Measurements from ENCODE around the gene NT5C3A. TPM values are rescaled to one million over a fixed set of nuclear protein-coding genes. Genes with fewer than 3 reads are reported as not detected.

NT5C3A gene
- total and polyA plus RNA-seq, 2 of the 8 experiments (the other 6 are each of a cell fraction or from before 2014, with no cell fraction given), result 7.5 to 22.7 TPM

DNA sequence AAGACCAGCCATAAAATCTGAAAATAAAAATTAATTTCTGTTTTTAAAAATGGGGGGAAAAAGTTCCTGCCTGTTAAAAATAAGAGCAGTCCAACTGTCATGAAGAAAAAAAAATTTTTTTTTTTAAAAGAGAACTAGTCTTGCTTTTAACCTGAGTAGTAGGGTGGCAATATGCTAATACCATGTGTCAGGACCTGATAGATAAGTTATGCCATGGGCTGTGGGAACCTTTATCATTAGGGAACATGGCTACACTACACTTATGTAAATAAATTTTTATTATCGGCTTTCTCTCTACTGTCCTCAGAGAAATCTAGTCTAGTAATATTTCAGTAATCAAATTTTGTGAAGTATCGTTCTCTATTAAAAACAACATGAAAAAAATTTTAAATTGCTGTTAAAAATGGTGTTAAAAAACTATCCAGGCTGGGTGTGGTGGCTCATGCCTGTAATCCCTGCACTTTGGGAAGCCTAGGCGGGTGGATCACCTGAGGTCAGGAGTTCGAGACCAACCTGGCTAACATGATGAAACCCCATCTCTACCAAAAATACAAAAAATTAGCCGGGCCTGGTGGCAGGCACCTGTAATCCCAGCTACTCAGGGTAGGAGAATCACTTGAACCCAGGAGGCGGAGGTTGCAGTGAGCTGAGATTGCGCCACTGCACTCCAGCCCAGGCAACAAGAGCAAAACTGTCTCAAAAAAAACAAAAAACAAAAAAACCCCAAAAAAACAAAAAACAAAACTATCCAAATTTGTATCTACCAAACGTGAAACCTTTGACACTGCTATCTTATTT lies 20.7 kb downstream of the NT5C3A start:
- Histone ChIP-seq H3K79me2 (ENCODE audit: control insufficient read depth in 1 of 2, insufficient read depth in 2 of 2, low read length in 2 of 2) (peaks cover 0 to 84% of the 10 kb centered on the region in 2 experiments), H3K9ac (replicated peaks in 1 of 4; ENCODE audit: extremely low read depth in 1 of 4, low read depth in 3 of 4, low read length in 3 of 4) (no peak overlapping the region), H3K4me1 (replicated peaks in 1 of 4; ENCODE audit: control insufficient read depth in 3 of 4, insufficient read depth in 4 of 4, low read length in 3 of 4) (no peaks in the 10 kb centered on the region), H3K9me3 (ENCODE audit: insufficient read depth in 2 of 2, low read depth in 1 of 2, low read length in 1 of 2) (no peaks in the 10 kb centered on the region), H3K23me2 (ENCODE audit: low read depth, low read length) (no peaks in the 10 kb centered on the region), H3K14ac (ENCODE audit: insufficient read length) (no peak overlapping the region), H3K79me1 (ENCODE audit: low read depth, low read length) (peaks cover 3% of the 10 kb centered on the region; the same call in 1 of the 2 replicates), H3K18ac (ENCODE audit: extremely low read depth, low read length) (no peak overlapping the region), H3K4ac (replicated peaks; ENCODE audit: insufficient read length, low read depth, low read length) (no peak overlapping the region), H4K5ac (ENCODE audit: insufficient read length, low read depth, low read length) (no peak overlapping the region), H4K91ac (replicated peaks; ENCODE audit: insufficient read length, low read length) (no peak overlapping the region), H3K27ac (ENCODE audit: low read depth, low read length) (no peak overlapping the region), H3K36me3 (ENCODE audit: control insufficient read depth in 2 of 4, insufficient read depth in 4 of 4, low read length in 3 of 4) (no peaks in the 10 kb centered on the region), H3K23ac (ENCODE audit: insufficient read length) (no peak overlapping the region), H2BK20ac (ENCODE audit: low read length) (no peak overlapping the region), H2BK5ac (ENCODE audit: low read depth, low read length) (no peak overlapping the region), H2AK5ac (ENCODE audit: low read depth, low read length) (no peak overlapping the region), H2AFZ (ENCODE audit: low read length) (no peak overlapping the region), H2BK12ac (ENCODE audit: low read depth, low read length) (no peak overlapping the region), H3K4me3 (ENCODE audit: extremely low read depth in 1 of 4, insufficient read depth in 2 of 4, low read depth in 3 of 4, low read length in 4 of 4) (no peak overlapping the region), H3K4me2 (ENCODE audit: insufficient read depth in 1 of 2, low read depth in 2 of 2, low read length in 2 of 2) (no peak overlapping the region), H3K27me3 (replicated peaks in 1 of 4; ENCODE audit: control insufficient read depth in 3 of 4, extremely low read depth in 1 of 4, insufficient read depth in 3 of 4, low read length in 3 of 4) (no peaks in the 10 kb centered on the region), H4K8ac (ENCODE audit: extremely low read depth, insufficient read depth, low read length) (no peak overlapping the region), H2BK15ac (ENCODE audit: low read length) (no peak overlapping the region), H2BK120ac (replicated peaks; ENCODE audit: low read depth, low read length) (no peak overlapping the region), H4K20me1 (replicated peaks in 1 of 2; ENCODE audit: control insufficient read depth in 1 of 2, insufficient read depth in 2 of 2, low read length in 2 of 2) (peaks cover 2 to 3% of the 10 kb centered on the region in 2 experiments), H3K56ac (replicated peaks; ENCODE audit: insufficient read length, low read depth, low read length) (no peak overlapping the region)
- POLR2A ChIA-PET (ENCODE audit: partially characterized antibody), result no interaction called here
- FAIRE-seq, result no peak
- no peak for DNase-seq (ENCODE audit: low read depth in 1 of 2, low spot score in 2 of 2)
- WGBS, 2 experiments (ENCODE audit: extremely low coverage in 1 of 2, insufficient coverage in 1 of 2, insufficient read length in 1 of 2, insufficient replicate concordance in 2 of 2, low coverage in 1 of 2, low lambda C conversion rate in 2 of 2, missing lambda C conversion rate in 1 of 2), result 88 to 100% methylated on average over 1 to 8 of the region's 8 CpGs
- CTCF ChIA-PET (ENCODE audit: partially characterized antibody), result interaction anchor here (1.4 kb wide), 1 partner anchor 13 kb away, joined by 3 read pairs; no protein-coding TSS in a partner anchor
- TF ChIP-seq SAP30 (IDR thresholded peaks at IDR 0.05; ENCODE audit: insufficient read depth, insufficient replicate concordance, low read length) (no peak), RBBP5 (IDR thresholded peaks at IDR 0.05; ENCODE audit: borderline replicate concordance, low read depth, low read length) (no peak), BACH1 (IDR thresholded peaks at IDR 0.05; ENCODE audit: low read length) (no peak), CBX5 (IDR thresholded peaks at IDR 0.05; ENCODE audit: low read depth, low read length) (no peak), HDAC6 (IDR thresholded peaks at IDR 0.05; ENCODE audit: low read depth, low read length) (no peak), ASH2L (IDR thresholded peaks at IDR 0.05; ENCODE audit: low read length) (no peak), TBP (IDR thresholded peaks at IDR 0.05; ENCODE audit: low read depth, low read length) (no peak), BRCA1 (IDR thresholded peaks at IDR 0.05; ENCODE audit: low read depth, low read length) (no peak)
- TF ChIP-seq, protein P1, sequence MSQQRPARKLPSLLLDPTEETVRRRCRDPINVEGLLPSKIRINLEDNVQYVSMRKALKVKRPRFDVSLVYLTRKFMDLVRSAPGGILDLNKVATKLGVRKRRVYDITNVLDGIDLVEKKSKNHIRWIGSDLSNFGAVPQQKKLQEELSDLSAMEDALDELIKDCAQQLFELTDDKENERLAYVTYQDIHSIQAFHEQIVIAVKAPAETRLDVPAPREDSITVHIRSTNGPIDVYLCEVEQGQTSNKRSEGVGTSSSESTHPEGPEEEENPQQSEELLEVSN (IDR thresholded peaks at IDR 0.05), result no peak
- TF ChIP-seq, protein P2, sequence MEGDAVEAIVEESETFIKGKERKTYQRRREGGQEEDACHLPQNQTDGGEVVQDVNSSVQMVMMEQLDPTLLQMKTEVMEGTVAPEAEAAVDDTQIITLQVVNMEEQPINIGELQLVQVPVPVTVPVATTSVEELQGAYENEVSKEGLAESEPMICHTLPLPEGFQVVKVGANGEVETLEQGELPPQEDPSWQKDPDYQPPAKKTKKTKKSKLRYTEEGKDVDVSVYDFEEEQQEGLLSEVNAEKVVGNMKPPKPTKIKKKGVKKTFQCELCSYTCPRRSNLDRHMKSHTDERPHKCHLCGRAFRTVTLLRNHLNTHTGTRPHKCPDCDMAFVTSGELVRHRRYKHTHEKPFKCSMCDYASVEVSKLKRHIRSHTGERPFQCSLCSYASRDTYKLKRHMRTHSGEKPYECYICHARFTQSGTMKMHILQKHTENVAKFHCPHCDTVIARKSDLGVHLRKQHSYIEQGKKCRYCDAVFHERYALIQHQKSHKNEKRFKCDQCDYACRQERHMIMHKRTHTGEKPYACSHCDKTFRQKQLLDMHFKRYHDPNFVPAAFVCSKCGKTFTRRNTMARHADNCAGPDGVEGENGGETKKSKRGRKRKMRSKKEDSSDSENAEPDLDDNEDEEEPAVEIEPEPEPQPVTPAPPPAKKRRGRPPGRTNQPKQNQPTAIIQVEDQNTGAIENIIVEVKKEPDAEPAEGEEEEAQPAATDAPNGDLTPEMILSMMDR (IDR thresholded peaks at IDR 0.05; ENCODE audit: control extremely low read depth in 1 of 3, insufficient read depth in 1 of 3, low read depth in 1 of 3, low read length in 3 of 3), result no peak

Measured in H1 (cell line).